ENCODE results near the gene SEMA5A. TPM values are rescaled to one million over a fixed set of nuclear protein-coding genes. Genes with fewer than 3 reads are reported as not detected.
A peak's percentile ranks its signal among the peaks of the same experiment; 100 is the strongest.

The SEMA5A gene
- total RNA-seq, 1 donor from 2014 or later, result 189 TPM

GRCh38 chr5:9233712-9234111 lies 312.2 kb downstream of the SEMA5A start:
- H3K36me3 Mint-ChIP-seq (ENCODE audit: unreplicated experiment), result peaks cover 28% of the 10 kb centered on the region
- H3K27ac Mint-ChIP-seq (ENCODE audit: unreplicated experiment), result peak overlapping the region; percentile 78
- TF ChIP-seq CTCF (IDR thresholded peaks at IDR 0.05), result no peak
- peaks cover 52% of the 10 kb centered on the region for H3K4me1 Mint-ChIP-seq (ENCODE audit: unreplicated experiment)
- H3K27me3 Mint-ChIP-seq (ENCODE audit: unreplicated experiment), result no peaks in the 10 kb centered on the region
- H3K9me3 Mint-ChIP-seq (ENCODE audit: unreplicated experiment), result no peaks in the 10 kb centered on the region
- no peak overlapping the region for H3K4me3 Mint-ChIP-seq (ENCODE audit: unreplicated experiment)
- DNase-seq (ENCODE audit: extremely low spot score, unreplicated experiment), result no peak

GRCh38 chr5:9233035-9233434 lies 312.8 kb downstream of the SEMA5A start:
- no peak for DNase-seq (ENCODE audit: extremely low spot score, unreplicated experiment)
- no peaks in the 10 kb centered on the region for H3K27me3 Mint-ChIP-seq (ENCODE audit: unreplicated experiment)
- H3K4me1 Mint-ChIP-seq (ENCODE audit: unreplicated experiment), result peaks cover 50% of the 10 kb centered on the region
- no peak overlapping the region for H3K4me3 Mint-ChIP-seq (ENCODE audit: unreplicated experiment)
- H3K27ac Mint-ChIP-seq (ENCODE audit: unreplicated experiment), result peak overlapping the region; percentile 78
- H3K9me3 Mint-ChIP-seq (ENCODE audit: unreplicated experiment), result no peaks in the 10 kb centered on the region
- TF ChIP-seq CTCF (IDR thresholded peaks at IDR 0.05), result no peak
- H3K36me3 Mint-ChIP-seq (ENCODE audit: unreplicated experiment), result peaks cover 34% of the 10 kb centered on the region

GRCh38 chr5:9231842-9232241 lies 314.0 kb downstream of the SEMA5A start:
- Mint-ChIP-seq H3K27ac (ENCODE audit: unreplicated experiment) (no peak overlapping the region), H3K4me1 (ENCODE audit: unreplicated experiment) (peaks cover 50% of the 10 kb centered on the region), H3K9me3 (ENCODE audit: unreplicated experiment) (no peaks in the 10 kb centered on the region), H3K27me3 (ENCODE audit: unreplicated experiment) (no peaks in the 10 kb centered on the region), H3K4me3 (ENCODE audit: unreplicated experiment) (no peak overlapping the region), H3K36me3 (ENCODE audit: unreplicated experiment) (peaks cover 33% of the 10 kb centered on the region)
- TF ChIP-seq CTCF (IDR thresholded peaks at IDR 0.05), result no peak
- no peak for DNase-seq (ENCODE audit: extremely low spot score, unreplicated experiment)

DNA sequence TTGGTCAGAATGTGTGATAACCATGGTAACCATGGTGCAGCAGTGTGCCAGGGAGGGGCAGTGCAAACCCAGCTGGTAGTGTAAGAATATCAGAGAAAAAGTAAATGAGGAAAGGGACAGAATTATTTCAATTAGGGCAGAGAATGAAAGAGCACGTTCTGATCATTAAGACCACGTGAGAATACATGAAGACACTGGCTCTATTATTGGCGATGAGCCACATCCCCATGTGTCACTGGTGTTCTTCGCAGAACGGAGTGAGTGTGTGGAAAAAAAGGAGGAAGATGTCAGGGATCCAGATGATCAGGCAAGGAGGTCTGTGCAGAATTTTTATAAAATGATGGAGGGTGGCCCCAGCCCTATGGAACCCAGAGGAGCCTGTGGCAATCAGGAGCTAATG lies 315.5 kb downstream of the SEMA5A start:
- no peak for DNase-seq (ENCODE audit: extremely low spot score, unreplicated experiment)
- H3K4me1 Mint-ChIP-seq (ENCODE audit: unreplicated experiment), result peaks cover 50% of the 10 kb centered on the region
- peaks cover 29% of the 10 kb centered on the region for H3K36me3 Mint-ChIP-seq (ENCODE audit: unreplicated experiment)
- TF ChIP-seq CTCF (IDR thresholded peaks at IDR 0.05), result no peak
- no peak overlapping the region for H3K4me3 Mint-ChIP-seq (ENCODE audit: unreplicated experiment)
- H3K27me3 Mint-ChIP-seq (ENCODE audit: unreplicated experiment), result no peaks in the 10 kb centered on the region
- no peaks in the 10 kb centered on the region for H3K9me3 Mint-ChIP-seq (ENCODE audit: unreplicated experiment)
- no peak overlapping the region for H3K27ac Mint-ChIP-seq (ENCODE audit: unreplicated experiment)

DNA sequence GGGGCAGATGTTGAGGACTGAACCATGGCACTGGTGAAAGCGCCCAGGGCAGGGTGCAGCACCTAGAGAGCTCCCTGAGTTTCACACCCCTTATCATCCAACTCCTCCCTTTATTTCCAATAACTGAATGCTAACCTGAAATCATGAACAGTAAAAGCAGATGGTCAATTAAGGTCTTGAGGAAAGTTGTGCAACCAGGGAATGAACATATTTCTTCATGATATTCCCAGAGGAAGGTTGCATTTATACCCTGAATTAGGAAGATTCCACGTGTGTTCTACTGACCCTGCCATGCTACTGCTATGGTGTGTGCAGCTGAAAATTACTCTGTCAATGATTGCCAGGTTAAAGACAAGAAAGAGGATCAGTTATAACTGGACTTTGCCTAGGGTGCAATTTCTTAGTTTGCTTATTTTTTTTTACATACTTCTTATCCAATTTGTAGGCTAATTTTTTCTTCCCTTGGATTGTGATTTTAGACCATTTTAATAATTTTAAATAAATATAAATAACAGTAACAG lies 319.8 kb downstream of the SEMA5A start:
- Mint-ChIP-seq H3K36me3 (ENCODE audit: unreplicated experiment) (peaks cover 56% of the 10 kb centered on the region), H3K4me1 (ENCODE audit: unreplicated experiment) (peaks cover 16% of the 10 kb centered on the region), H3K27ac (ENCODE audit: unreplicated experiment) (no peak overlapping the region), H3K4me3 (ENCODE audit: unreplicated experiment) (no peak overlapping the region), H3K27me3 (ENCODE audit: unreplicated experiment) (no peaks in the 10 kb centered on the region), H3K9me3 (ENCODE audit: unreplicated experiment) (no peaks in the 10 kb centered on the region)
- no peak for TF ChIP-seq CTCF (IDR thresholded peaks at IDR 0.05)
- DNase-seq (ENCODE audit: extremely low spot score, unreplicated experiment), result no peak
